GM18505 (cell line): ENCODE results near the gene NCLN.
"Not testable (repeated sequence)": the region's sequence is repeated elsewhere in the genome, so short reads cannot be mapped to it uniquely, and the experiment has no call there.

ENCODE experiments used
- ATAC-seq: cut with Tn5 transposase; IDR thresholded peaks from one replicate; pipeline ENCODE4 v1.9.1; 2021; ENCODE audit not compliant: unreplicated experiment
- POLR2A ChIP-seq: IDR thresholded peaks from 4 replicates; pipeline ENCODE4 v1.6.1; 2011; ENCODE audit warnings: borderline replicate concordance; ENCODE audit not compliant: insufficient read depth, insufficient read length; ENCODE audit errors: extremely low read depth

The NCLN gene

GRCh38 chr19:3192228-3192635, 6.5 kb downstream of the NCLN start:
- no peak for ATAC-seq
- TF ChIP-seq POLR2A, result no peak

GRCh38 chr19:3192684-3193083, 7.0 kb downstream of the NCLN start:
- TF ChIP-seq POLR2A, result no peak
- no peak for ATAC-seq

GRCh38 chr19:3193256-3194105, 7.8 kb downstream of the NCLN start:
- ATAC-seq, result no peak
- TF ChIP-seq POLR2A, result no peak

GRCh38 chr19:3194106-3195087, 8.7 kb downstream of the NCLN start:
- ATAC-seq, result no peak
- TF ChIP-seq POLR2A, result no peak

GRCh38 chr19:3196064-3196932, 10.6 kb downstream of the NCLN start:
- no peak for ATAC-seq
- TF ChIP-seq POLR2A, result no peak

- ATAC-seq, result no peak
- TF ChIP-seq POLR2A, result no peak
Measured at GRCh38 chr19:3196933-3197205, 11.1 kb downstream of the NCLN start.

- TF ChIP-seq POLR2A, result no peak
Measured at GRCh38 chr19:3198901-3199700, 13.4 kb downstream of the NCLN start.

GRCh38 chr19:3201072-3201700, 15.5 kb downstream of the NCLN start:
- TF ChIP-seq POLR2A, result no peak
- ATAC-seq, result no peak

More at GRCh38 chr19:3198901-3199700, 13.4 kb downstream of the NCLN start:
- ATAC-seq, result no peak

- no peak for ATAC-seq
- TF ChIP-seq POLR2A, result no peak
Measured at GRCh38 chr19:3201911-3202310, 16.2 kb downstream of the NCLN start.

GRCh38 chr19:3202346-3202745, 16.6 kb downstream of the NCLN start:
- no peak for ATAC-seq
- no peak for TF ChIP-seq POLR2A

GRCh38 chr19:3202895-3203294, 17.2 kb downstream of the NCLN start:
- ATAC-seq, result not testable (repeated sequence)
